IMR-90 (cell line): Measurements from ENCODE around the gene FADS1. TPM values are rescaled to one million over a fixed set of nuclear protein-coding genes. Genes with fewer than 3 reads are reported as not detected.

Experiments used
- ATAC-seq: fragments of 200-7000 bp; cut with Tn5 transposase; 2 replicates; pipeline ENCODE4 v1.9.1; 2020; ENCODE audit warnings: low read depth, mild to moderate bottlenecking, moderate library complexity
- BruUV-seq: library from RNA; stranded (reverse); fragments of 400-500 nt; replicated peaks from 2 replicates; lab custom pipeline; 2021; lab: Mats Ljungman, UMichigan
- CTCF ChIA-PET: fragments of 300-600 bp; formaldehyde crosslinking; extraction: SDS; loops from one replicate; lab custom pipeline; 2021; ENCODE audit warnings: antibody characterized with exemption; lab: Yijun Ruan, JAX
- POLR2A ChIA-PET: fragments of 300-600 bp; sonication (Branson Sonifier 250); formaldehyde crosslinking; loops from one replicate; lab custom pipeline; 2022; ENCODE audit warnings: antibody characterized with exemption; ENCODE audit not compliant: unreplicated experiment; lab: Charles Lee
- DNase-seq: peaks from one replicate; pipeline ENCODE4 v3.0.0; 2013
- H2AFZ ChIP-seq: replicated peaks from 2 replicates; pipeline ENCODE3; 2013; ENCODE audit warnings: low read length, mild to moderate bottlenecking; ENCODE audit not compliant: poor library complexity
- H2AK5ac ChIP-seq: 2 replicates; pipeline ENCODE4 v1.6.1; 2013; ENCODE audit warnings: low read depth, low read length, inconsistent platforms
- H2AK9ac ChIP-seq: replicated peaks from 2 replicates; pipeline ENCODE3; 2013; ENCODE audit warnings: mild to moderate bottlenecking, low read depth, low read length, moderate library complexity; ENCODE audit not compliant: poor library complexity
- H2BK120ac ChIP-seq: 2 replicates; pipeline ENCODE4 v1.6.1; 2013; ENCODE audit warnings: low read depth, low read length, inconsistent platforms
- H2BK15ac ChIP-seq: 3 replicates; pipeline ENCODE4 v1.6.1; 2013; ENCODE audit warnings: low read depth, low read length, inconsistent platforms
- H2BK20ac ChIP-seq: 2 replicates; pipeline ENCODE4 v1.6.1; 2013; ENCODE audit warnings: low read depth, mild to moderate bottlenecking, inconsistent platforms, low read length, moderate library complexity
- H2BK5ac ChIP-seq: 2 replicates; pipeline ENCODE4 v1.6.1; 2013; ENCODE audit warnings: mild to moderate bottlenecking, low read depth, low read length, inconsistent platforms; ENCODE audit not compliant: poor library complexity, severe bottlenecking
- H3K14ac ChIP-seq: replicated peaks from 2 replicates; pipeline ENCODE4 v1.6.1; 2013; ENCODE audit warnings: low read depth, low read length, inconsistent platforms
- H3K18ac ChIP-seq: 2 replicates; pipeline ENCODE4 v1.6.1; 2013; ENCODE audit warnings: low read depth, low read length, control low read depth
- H3K23ac ChIP-seq: 2 replicates; pipeline ENCODE4 v1.6.1; 2013; ENCODE audit warnings: low read depth, low read length, inconsistent platforms
- H3K27ac ChIP-seq: 2 replicates; pipeline ENCODE4 v1.5.1; 2013; ENCODE audit warnings: mild to moderate bottlenecking, control low read depth, low read length; ENCODE audit not compliant: insufficient read depth
- H3K27me3 ChIP-seq: 2 replicates; pipeline ENCODE4 v1.6.1; 2013; ENCODE audit warnings: low read length; ENCODE audit not compliant: control insufficient read depth, insufficient read depth
- H3K36me3 ChIP-seq: 2 replicates; pipeline ENCODE4 v1.6.1; 2013; ENCODE audit warnings: low read length, mixed read lengths; ENCODE audit not compliant: control insufficient read depth, insufficient read depth
- H3K4ac ChIP-seq: 2 replicates; pipeline ENCODE4 v1.6.1; 2013; ENCODE audit warnings: low read depth, low read length, inconsistent platforms
- H3K4me1 ChIP-seq: 2 replicates; pipeline ENCODE4 v1.6.1; 2013; ENCODE audit warnings: low read length, mixed read lengths; ENCODE audit not compliant: control insufficient read depth, insufficient read depth
- H3K4me2 ChIP-seq: 2 replicates; pipeline ENCODE4 v1.6.1; 2013; ENCODE audit warnings: low read depth, mild to moderate bottlenecking, control low read depth, low read length, moderate library complexity
- H3K4me3 ChIP-seq: 2 replicates; pipeline ENCODE4 v1.5.1; 2013; ENCODE audit warnings: low read depth, mild to moderate bottlenecking, control low read depth, low read length, moderate library complexity; ENCODE audit not compliant: insufficient read depth
- H3K56ac ChIP-seq: 2 replicates; pipeline ENCODE4 v1.6.1; 2013; ENCODE audit warnings: low read length, inconsistent platforms; ENCODE audit not compliant: insufficient read depth; ENCODE audit errors: extremely low read depth
- H3K79me1 ChIP-seq, 2 experiments: 2 replicates each; pipeline ENCODE4 v1.6.1; 2013; ENCODE audit warnings: low read length in 2 of 2, inconsistent platforms in 1 of 2, low read depth in 1 of 2
- H3K9ac ChIP-seq: 2 replicates; pipeline ENCODE4 v1.6.1; 2013; ENCODE audit warnings: low read depth, low read length, control low read depth
- H3K9me1 ChIP-seq: 2 replicates; pipeline ENCODE4 v1.6.1; 2013; ENCODE audit warnings: low read length, inconsistent platforms; ENCODE audit not compliant: insufficient read depth
- H3K9me3 ChIP-seq: 2 replicates; pipeline ENCODE4 v1.6.1; 2013; ENCODE audit warnings: low read length; ENCODE audit not compliant: control insufficient read depth, insufficient read depth
- H4K20me1 ChIP-seq: 2 replicates; pipeline ENCODE4 v1.6.1; 2013; ENCODE audit warnings: low read length, inconsistent platforms; ENCODE audit not compliant: insufficient read depth
- H4K5ac ChIP-seq: 2 replicates; pipeline ENCODE4 v1.6.1; 2013; ENCODE audit warnings: mild to moderate bottlenecking, low read depth, low read length, control low read depth
- H4K8ac ChIP-seq, 2 experiments: 2 replicates each; pipeline ENCODE4 v1.6.1; 2013; ENCODE audit warnings: low read depth in 2 of 2, low read length in 2 of 2, control low read depth in 1 of 2, inconsistent platforms in 1 of 2
- H4K91ac ChIP-seq: 2 replicates; pipeline ENCODE4 v1.6.1; 2013; ENCODE audit warnings: low read depth, low read length, inconsistent platforms; ENCODE audit not compliant: insufficient read depth
- BHLHE40 ChIP-seq: fragments of 150-350 bp; IDR thresholded peaks from 2 replicates; pipeline ENCODE4 v1.6.1; 2016; ENCODE audit warnings: mild to moderate bottlenecking, low read depth, low read length
- MAZ ChIP-seq: IDR thresholded peaks from 2 replicates; pipeline ENCODE4 v1.6.1; 2012; ENCODE audit warnings: low read depth, mild to moderate bottlenecking, low read length, improper control_type of control experiment, moderate library complexity, borderline replicate concordance
- MXI1 ChIP-seq: IDR thresholded peaks from 2 replicates; pipeline ENCODE4 v1.6.1; 2012; ENCODE audit warnings: low read depth, mild to moderate bottlenecking, low read length, moderate library complexity, borderline replicate concordance
- NFE2L2 ChIP-seq: fragments of 150-350 bp; IDR thresholded peaks from 2 replicates; pipeline ENCODE4 v1.6.1; 2016; ENCODE audit warnings: low read depth, mild to moderate bottlenecking, low read length
- POLR2A ChIP-seq: IDR thresholded peaks from 2 replicates; pipeline ENCODE4 v1.6.1; 2012; ENCODE audit warnings: mild to moderate bottlenecking, low read depth, low read length
- RCOR1 ChIP-seq: IDR thresholded peaks from 2 replicates; pipeline ENCODE4 v1.6.1; 2012; ENCODE audit warnings: mild to moderate bottlenecking, low read length, improper control_type of control experiment; ENCODE audit not compliant: insufficient replicate concordance
- WGBS, 2 experiments: methylation state at CpG; one replicate each; pipeline versions ENCODE4 v1.1.5 to v1.1.7; 2013; ENCODE audit warnings: missing lambda C conversion rate in 2 of 2; ENCODE audit not compliant: insufficient read length in 1 of 2; ENCODE audit errors: extremely low coverage in 2 of 2; 5-methylcytosine and 5-hydroxymethylcytosine counted together
- dilution Hi-C: fragments of 300-500 bp; cut with HindIII; formaldehyde crosslinking; loops from one replicate; pipeline ENCODE4 v1.14.3; 2018; ENCODE audit warnings: low sequenced_read_pairs; ENCODE audit not compliant: unreplicated experiment
- in situ Hi-C: fragments of 300-500 bp; cut with MboI; formaldehyde crosslinking; loops from 3 replicates; pipeline ENCODE4 v1.14.3; 2019; ENCODE audit warnings: low sequenced_read_pairs, inconsistent platforms, mixed read lengths
- intact Hi-C: fragments of 100-400 bp; cut with micrococcal nuclease; formaldehyde crosslinking; loops from 2 replicates; pipeline ENCODE4 v1.10.0; 2022
- polyA plus RNA-seq, 3 experiments: library from polyadenylated mRNA; depleted of rRNA; stranded (reverse); fragments of >200 nt; gene quantifications; 2 replicates each; pipeline ENCODE4 v1.2.3, GENCODE V29; 2012; ENCODE audit warnings: low replicate concordance in 1 of 3
- total RNA-seq: library from RNA; depleted of rRNA; stranded (reverse); fragments of >200 nt; gene quantifications from 2 replicates; pipeline ENCODE4 v1.2.3, GENCODE V29; 2012
- TF ChIP-seq, protein P1 (sequence below): conservative IDR thresholded peaks from 2 replicates; pipeline ENCODE4 v1.5.1; 2012; ENCODE audit warnings: mild to moderate bottlenecking, low read depth, low read length, improper control_type of control experiment
- TF ChIP-seq, protein P2 (sequence below): fragments of 150-350 bp; IDR thresholded peaks from 2 replicates; pipeline ENCODE4 v1.6.1; 2017; ENCODE audit warnings: mild to moderate bottlenecking, antibody characterized with exemption, low read length, low read depth

FADS1 gene
- total and polyA plus RNA-seq, 2 of the 4 experiments (the other 2 are of a cell fraction): 16.3 to 18.4 TPM

DNA sequence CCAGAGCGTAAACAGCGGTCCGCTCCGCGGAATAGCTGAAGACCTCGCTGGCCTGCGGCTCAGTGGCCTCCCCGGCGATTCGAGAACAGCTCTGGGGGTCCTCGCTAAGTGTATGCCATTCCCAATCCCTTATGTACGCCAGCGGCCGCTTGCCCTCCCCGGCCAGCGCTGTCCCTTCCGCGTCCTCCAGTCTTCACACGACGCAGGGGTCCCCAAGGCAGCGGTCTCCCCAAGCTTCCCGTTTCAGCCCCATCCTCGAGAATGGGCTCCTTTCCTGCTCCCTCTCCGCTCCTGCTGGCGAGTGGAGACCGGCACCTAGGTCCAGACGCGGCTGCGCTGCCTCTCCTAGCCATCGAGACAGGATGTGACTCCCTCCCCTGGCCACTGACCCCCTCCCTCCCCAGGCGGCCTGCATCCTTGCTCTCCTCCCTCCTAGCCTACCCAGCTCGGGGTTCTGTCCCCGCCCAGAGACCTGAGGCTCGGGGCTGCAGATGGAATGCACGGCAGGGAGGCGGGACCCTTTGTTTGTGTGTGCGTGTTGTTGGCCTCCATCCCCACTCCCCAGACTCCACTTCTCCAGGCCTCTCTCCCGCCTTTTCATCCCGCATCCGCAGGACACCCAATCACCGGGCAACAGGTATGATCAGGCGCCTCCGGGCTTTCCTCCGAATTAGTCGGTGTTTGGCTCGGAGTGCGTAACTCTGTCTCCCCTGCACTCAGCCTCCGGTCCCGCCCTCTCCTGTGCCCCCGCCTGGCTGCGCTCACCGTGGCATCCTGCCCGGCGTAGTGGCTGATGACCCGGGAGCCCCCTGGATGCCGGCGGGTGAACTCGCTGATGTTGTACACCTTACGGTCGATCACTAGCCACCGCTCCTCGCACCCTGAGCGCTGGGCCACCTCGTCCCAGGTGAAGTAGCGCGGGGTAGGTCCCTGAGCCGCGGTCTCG lies 740 bp downstream of the FADS1 start:
- H3K18ac ChIP-seq: peak overlapping the region; percentile 49
- H2AFZ ChIP-seq: peak overlapping the region; percentile 95
- H4K5ac ChIP-seq: peak overlapping the region; percentile 71
- ChIA-PET CTCF (interaction anchor here (0.6 to 1.5 kb wide), 6 partner anchors 11 to 1969 kb away, joined by 3 to 6 read pairs (median 3); partner anchors contain the start of gene FADS2), POLR2A (interaction anchor here (1.1 to 1.5 kb wide), 2 partner anchors 10 to 18 kb away, joined by 4 to 6 read pairs; no protein-coding TSS in a partner anchor)
- peak overlapping the region; percentile 72 to 95; a peak in 3 of 4 replicates for H4K8ac ChIP-seq
- H2AK5ac ChIP-seq: peak overlapping the region; percentile 94
- H3K9ac ChIP-seq: peak overlapping the region; percentile 84
- BruUV-seq: no TSS peak
- H4K20me1 ChIP-seq: no peaks in the 10 kb centered on the region; the same call in 1 of the 2 replicates
- WGBS, 2 experiments: 0% methylated on average over 35 of the region's 69 CpGs; no CpG with 5 or more reads in 1 of the 2 experiments
- dilution Hi-C loops: no loop called here
- peak; percentile 60 for DNase-seq
- H4K91ac ChIP-seq: peak overlapping the region; percentile 86
- H3K14ac ChIP-seq: peak overlapping the region; percentile 67
- H2BK5ac ChIP-seq: peak overlapping the region; percentile 82
- H2BK15ac ChIP-seq: peak overlapping the region; percentile 19; the same call in 1 of the 3 replicates
- H3K4me2 ChIP-seq: peak overlapping the region; percentile 98
- TF ChIP-seq BHLHE40 (no peak), NFE2L2 (no peak), RCOR1 (peak; percentile 5), MAZ (peak; percentile 55; the same call in 1 of the 2 replicates), MXI1 (no peak; the same call in 1 of the 2 replicates), POLR2A (peak; percentile 63)
- TF ChIP-seq, protein P1, sequence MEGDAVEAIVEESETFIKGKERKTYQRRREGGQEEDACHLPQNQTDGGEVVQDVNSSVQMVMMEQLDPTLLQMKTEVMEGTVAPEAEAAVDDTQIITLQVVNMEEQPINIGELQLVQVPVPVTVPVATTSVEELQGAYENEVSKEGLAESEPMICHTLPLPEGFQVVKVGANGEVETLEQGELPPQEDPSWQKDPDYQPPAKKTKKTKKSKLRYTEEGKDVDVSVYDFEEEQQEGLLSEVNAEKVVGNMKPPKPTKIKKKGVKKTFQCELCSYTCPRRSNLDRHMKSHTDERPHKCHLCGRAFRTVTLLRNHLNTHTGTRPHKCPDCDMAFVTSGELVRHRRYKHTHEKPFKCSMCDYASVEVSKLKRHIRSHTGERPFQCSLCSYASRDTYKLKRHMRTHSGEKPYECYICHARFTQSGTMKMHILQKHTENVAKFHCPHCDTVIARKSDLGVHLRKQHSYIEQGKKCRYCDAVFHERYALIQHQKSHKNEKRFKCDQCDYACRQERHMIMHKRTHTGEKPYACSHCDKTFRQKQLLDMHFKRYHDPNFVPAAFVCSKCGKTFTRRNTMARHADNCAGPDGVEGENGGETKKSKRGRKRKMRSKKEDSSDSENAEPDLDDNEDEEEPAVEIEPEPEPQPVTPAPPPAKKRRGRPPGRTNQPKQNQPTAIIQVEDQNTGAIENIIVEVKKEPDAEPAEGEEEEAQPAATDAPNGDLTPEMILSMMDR: no peak
- TF ChIP-seq, protein P2, sequence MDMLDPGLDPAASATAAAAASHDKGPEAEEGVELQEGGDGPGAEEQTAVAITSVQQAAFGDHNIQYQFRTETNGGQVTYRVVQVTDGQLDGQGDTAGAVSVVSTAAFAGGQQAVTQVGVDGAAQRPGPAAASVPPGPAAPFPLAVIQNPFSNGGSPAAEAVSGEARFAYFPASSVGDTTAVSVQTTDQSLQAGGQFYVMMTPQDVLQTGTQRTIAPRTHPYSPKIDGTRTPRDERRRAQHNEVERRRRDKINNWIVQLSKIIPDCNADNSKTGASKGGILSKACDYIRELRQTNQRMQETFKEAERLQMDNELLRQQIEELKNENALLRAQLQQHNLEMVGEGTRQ: no peak
- in situ Hi-C loops: no loop called here
- no peaks in the 10 kb centered on the region for H3K9me3 ChIP-seq
- H3K4ac ChIP-seq: peak overlapping the region; percentile 66
- H3K36me3 ChIP-seq: peaks cover 16% of the 10 kb centered on the region
- peak overlapping the region; percentile 92 for H3K27ac ChIP-seq
- intact Hi-C loops: no loop called here
- peak overlapping the region; percentile 96 for H2AK9ac ChIP-seq
- peaks cover 14% of the 10 kb centered on the region for H3K9me1 ChIP-seq
- H3K79me1 ChIP-seq: peaks cover 7 to 39% of the 10 kb centered on the region in 2 experiments; a peak in 3 of 4 replicates
- peak overlapping the region; percentile 55 for H3K56ac ChIP-seq
- H3K4me3 ChIP-seq: peak overlapping the region; percentile 86
- peak overlapping the region; percentile 32 for H3K23ac ChIP-seq
- H2BK120ac ChIP-seq: peak overlapping the region; percentile 56
- peak; percentile 21 for ATAC-seq
- H2BK20ac ChIP-seq: no peak overlapping the region
- peaks cover 5% of the 10 kb centered on the region; the same call in 1 of the 2 replicates for H3K4me1 ChIP-seq
- no peaks in the 10 kb centered on the region for H3K27me3 ChIP-seq
